ENCODE measurements around the gene TMEM82.
"Not testable (repeated sequence)": the region's sequence is repeated elsewhere in the genome, so short reads cannot be mapped to it uniquely, and the experiment has no call there.

The TMEM82 gene

GRCh38 chr1:15742339-15742801, at the start of gene TMEM82:
TSS of gene TMEM82 (plus strand) at chr1:15742499. CDS start at chr1:15742560, 61 bp downstream.
- DNase-seq (ENCODE audit: low spot score), result no peak

GRCh38 chr1:15693371-15693770, 48.9 kb upstream of the TMEM82 start:
- DNase-seq (ENCODE audit: low spot score), result no peak

DNA sequence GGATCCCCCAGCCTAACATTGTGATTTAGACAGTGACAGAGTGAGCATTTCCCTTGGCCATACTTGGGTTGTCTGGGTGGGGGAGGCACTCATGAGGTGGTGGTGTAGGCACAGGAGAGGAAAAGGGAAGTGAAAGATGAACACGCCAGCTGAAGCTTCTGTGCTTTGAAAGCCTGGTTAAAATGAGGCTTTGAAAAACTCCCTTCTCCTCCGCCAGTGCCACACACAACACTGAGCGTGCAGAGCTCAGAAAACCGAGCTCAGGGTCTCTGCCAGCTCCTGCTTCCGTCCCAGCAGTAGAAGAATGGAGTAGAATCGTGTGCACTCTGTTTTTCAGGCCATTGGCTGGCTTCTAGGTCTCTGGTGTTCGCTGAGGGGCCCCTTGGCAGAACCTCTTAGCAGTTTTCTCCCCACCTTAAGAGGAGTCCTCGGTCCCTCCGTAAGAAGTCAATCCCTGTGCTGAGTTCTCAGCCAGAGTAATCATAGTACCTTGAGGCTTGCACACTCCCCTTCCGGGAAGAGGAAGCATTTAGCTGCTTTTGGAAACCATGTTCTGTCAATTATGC, 45.3 kb upstream of the TMEM82 start:
- DNase-seq (ENCODE audit: low spot score), result no peak

DNA sequence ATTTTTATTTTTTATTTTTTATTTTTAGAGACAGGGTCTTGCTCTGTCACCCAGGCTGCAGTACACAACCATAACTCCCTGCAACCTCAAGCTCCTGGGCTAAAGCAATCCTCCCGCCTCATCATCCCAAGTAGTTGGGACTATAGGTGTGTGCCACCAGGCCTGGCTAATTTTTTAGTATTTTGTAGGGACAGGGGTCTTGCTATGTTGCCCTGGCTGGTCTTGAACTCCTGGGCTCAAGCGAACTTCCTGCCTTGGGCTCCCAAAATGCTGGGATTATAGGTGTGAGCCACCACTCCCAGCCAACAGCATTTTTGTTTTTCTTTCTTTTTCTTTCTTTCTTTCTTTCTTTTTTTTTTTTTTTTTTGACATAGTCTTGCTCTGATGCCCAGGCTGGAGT, 44.1 kb upstream of the TMEM82 start:
- no peak for DNase-seq (ENCODE audit: low spot score)

- DNase-seq (ENCODE audit: low spot score), result not testable (repeated sequence)
These were observed 43.0 kb upstream of the TMEM82 start for GRCh38 chr1:15699321-15699720.

GRCh38 chr1:15700508-15700907, 41.8 kb upstream of the TMEM82 start:
- no peak for DNase-seq (ENCODE audit: low spot score)

- DNase-seq (ENCODE audit: low spot score), result no peak
These were observed 40.5 kb upstream of the TMEM82 start for GRCh38 chr1:15701784-15702183.

DNA sequence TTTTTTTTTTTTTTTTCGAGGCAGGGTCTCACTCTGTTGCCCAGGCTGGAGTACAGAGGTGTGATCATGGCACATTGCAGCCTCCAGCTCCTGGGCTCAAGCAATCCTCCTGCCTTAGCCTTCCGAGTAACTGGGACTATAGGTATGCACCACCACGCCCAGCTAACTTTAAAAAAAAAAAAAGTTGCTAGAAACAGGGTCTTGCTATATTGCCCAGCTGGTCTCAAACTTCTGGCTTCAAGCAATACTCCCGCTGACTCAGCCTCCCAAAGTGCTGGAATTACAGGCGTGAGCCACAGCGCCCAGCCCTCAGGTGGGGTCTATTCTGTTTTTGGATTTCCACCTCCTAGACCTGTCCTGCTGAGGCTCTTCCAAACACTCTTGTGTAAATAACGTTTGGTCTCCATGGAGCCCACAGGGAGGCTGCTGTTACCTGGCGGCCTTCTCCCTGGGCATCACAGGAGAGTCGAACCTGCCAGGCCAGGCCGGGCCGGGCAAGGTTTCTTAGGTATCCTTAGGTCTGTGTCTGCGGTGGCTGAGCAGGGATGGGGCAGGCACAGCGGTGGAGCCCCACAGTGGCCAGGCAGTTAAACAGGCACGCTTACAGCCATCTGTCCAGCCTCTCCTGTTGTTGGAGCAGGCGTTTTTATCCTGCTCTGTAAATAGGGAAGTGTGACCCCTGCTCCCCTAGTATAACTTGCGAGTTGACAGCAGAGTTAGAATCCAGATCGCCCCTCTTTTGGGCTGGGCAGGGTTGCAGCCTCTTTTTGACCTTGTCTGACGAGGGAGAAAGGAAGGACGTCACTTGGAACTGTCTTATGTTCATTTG, 39.4 kb upstream of the TMEM82 start:
- DNase-seq (ENCODE audit: low spot score), result no peak

GRCh38 chr1:15703562-15703961, 38.7 kb upstream of the TMEM82 start:
- DNase-seq (ENCODE audit: low spot score), result peak; percentile 54

GRCh38 chr1:15704526-15705183, 37.6 kb upstream of the TMEM82 start:
- DNase-seq (ENCODE audit: low spot score), result no peak

GRCh38 chr1:15705184-15705566, 37.1 kb upstream of the TMEM82 start:
- no peak for DNase-seq (ENCODE audit: low spot score)

- DNase-seq (ENCODE audit: low spot score), result no peak
These were observed 35.5 kb upstream of the TMEM82 start for GRCh38 chr1:15706751-15707150.

GRCh38 chr1:15707239-15707925, 34.9 kb upstream of the TMEM82 start:
- no peak for DNase-seq (ENCODE audit: low spot score)

- no peak for DNase-seq (ENCODE audit: low spot score)
These were observed 33.7 kb upstream of the TMEM82 start for GRCh38 chr1:15708486-15709137.

DNA sequence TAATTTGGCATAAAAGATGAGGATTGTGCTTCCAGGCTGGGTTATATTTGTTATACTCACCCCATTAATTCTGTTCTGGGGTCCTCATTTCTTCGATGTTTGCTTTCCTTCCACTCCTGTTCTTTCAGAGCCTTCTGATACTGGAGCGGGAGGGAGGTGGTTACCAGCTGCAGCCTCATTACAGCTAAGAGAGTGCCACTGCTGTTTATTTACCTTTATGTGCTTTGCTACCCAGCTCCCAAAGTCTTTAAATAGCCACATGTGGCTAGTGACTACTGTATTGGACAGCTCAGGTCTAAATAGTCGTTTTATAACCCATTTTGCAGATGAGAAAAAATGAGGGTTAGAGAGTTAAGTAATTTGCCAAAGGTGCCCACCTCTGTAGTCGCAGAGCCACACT, 33.1 kb upstream of the TMEM82 start:
- no peak for DNase-seq (ENCODE audit: low spot score)

DNA sequence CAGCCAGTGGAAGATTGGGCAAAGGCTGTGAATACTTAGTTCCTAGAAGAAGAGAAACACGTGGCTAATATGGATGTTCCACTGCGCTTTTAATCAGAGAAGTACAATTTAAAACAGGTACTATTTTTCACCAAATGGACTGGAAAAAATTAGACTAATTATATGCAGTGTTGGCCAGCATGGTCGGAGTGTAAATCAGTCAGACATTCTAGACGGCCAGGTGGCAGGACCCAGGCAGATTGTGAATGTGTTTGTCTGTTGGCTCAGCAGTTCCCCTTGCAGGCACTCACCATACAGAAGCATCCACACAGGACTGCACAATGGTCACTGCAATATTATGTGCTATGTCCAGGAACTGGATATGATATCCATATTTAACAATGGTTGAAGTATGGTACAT, 30.1 kb upstream of the TMEM82 start:
- no peak for DNase-seq (ENCODE audit: low spot score)

- DNase-seq (ENCODE audit: low spot score), result no peak
These were observed 27.7 kb upstream of the TMEM82 start for GRCh38 chr1:15714406-15715136.

DNA sequence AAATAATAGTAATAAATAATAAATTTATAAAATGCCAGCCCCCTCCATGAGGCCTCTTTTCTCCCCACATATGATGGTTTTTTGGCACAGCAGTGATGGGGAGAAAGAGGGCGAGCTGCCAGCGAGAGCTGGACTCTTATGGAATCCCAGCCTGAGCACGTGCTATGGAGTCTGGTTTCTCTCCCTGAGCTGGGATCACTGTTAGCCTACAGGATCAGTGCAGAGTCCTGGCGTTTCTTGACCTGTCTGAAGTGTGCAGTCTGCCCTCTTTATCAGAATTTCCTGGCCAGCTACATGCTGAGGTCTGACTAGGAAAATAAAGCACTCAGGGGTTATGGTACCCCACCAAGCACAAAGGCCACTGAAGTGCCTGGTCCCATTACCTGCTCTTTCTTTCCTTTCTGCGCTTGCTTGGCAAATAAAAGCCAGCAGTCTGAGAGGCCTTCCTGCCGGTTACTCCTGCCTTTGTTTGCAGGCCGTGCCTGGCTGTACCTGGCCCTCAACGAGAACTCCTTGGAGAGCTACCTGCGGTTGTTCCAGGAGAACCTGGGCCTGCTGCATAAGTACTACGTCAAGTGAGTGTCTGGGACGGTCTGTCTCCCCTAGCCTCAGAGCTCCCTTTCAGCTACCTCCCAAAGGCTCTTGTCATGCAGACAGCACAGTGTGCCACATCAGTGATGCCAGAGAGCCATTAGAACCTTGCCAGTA, 24.7 kb upstream of the TMEM82 start:
- DNase-seq (ENCODE audit: low spot score), result no peak

GRCh38 chr1:15718199-15718601, 24.1 kb upstream of the TMEM82 start:
- no peak for DNase-seq (ENCODE audit: low spot score)

DNA sequence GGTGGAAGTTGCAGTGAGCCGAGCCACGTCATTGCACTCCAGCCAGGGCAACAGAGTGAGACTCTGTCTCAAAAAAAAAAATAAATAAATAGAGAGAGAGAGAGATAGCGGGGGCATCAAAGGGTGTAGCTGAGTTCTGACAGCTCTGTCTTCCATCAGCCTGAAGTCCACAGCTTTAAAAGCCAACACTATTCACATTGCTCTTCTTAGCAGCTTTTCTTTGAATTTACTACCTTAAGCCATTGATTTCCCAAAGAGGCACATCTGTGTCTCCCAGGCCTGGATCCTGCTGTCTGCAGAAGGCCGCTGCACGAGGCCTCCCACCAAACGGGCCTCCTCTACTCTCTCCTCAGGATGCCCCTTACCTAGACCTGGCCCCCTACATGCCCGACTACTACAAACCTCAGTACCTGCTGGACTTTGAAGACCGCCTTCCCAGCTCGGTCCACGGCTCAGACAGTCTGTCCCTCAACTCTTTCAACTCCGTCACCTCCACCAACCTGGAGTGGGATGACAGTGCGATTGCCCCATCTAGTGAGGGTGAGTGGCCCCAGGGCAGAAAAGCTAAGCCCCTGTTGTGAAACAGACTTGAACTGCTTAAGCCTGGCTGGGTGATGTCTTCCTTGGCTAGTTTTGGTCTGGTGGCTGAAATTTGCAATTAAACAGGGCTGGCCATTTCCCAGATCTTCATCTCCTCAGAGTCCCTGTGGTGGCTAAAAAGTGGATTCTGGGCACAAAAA, 22.7 kb upstream of the TMEM82 start:
- DNase-seq (ENCODE audit: low spot score), result no peak
